H1 (cell line): ENCODE results near the gene KCNJ2. TPM values are rescaled to one million over a fixed set of nuclear protein-coding genes. Genes with fewer than 3 reads are reported as not detected.

ENCODE experiments used
- CTCF ChIA-PET: fragments of 300-600 bp; sonication (Branson Sonifier 250); formaldehyde crosslinking; loops from one replicate; lab custom pipeline; 2021; ENCODE audit not compliant: partially characterized antibody; lab: Charles Lee
- POLR2A ChIA-PET: fragments of 300-600 bp; sonication (Branson Sonifier 250); formaldehyde crosslinking; loops from one replicate; lab custom pipeline; 2021; ENCODE audit warnings: inconsistent platforms; ENCODE audit not compliant: partially characterized antibody; lab: Charles Lee
- DNase-seq, 2 experiments: peaks; one replicate each; pipeline versions ENCODE4 v3.0.0 to v3.0.0-alpha.2; 2010 to 2022; ENCODE audit warnings: low spot score in 2 of 2, low read depth in 1 of 2, mixed read lengths in 1 of 2
- FAIRE-seq: peaks from 2 replicates; lab custom pipeline; 2011; peaks lifted over from hg19 to GRCh38; lab: Jason Lieb, UNC
- H2AFZ ChIP-seq: 2 replicates; pipeline ENCODE4 v1.8.1; 2012; ENCODE audit warnings: low read length, inconsistent platforms
- H2AK5ac ChIP-seq: 2 replicates; pipeline ENCODE4 v1.6.1; 2013; ENCODE audit warnings: low read depth, low read length
- H2BK120ac ChIP-seq: replicated peaks from 2 replicates; pipeline ENCODE3; 2013; ENCODE audit warnings: low read depth, low read length, inconsistent platforms
- H2BK12ac ChIP-seq: 2 replicates; pipeline ENCODE4 v1.6.1; 2013; ENCODE audit warnings: low read depth, low read length
- H2BK15ac ChIP-seq: 2 replicates; pipeline ENCODE4 v1.6.1; 2013; ENCODE audit warnings: low read length
- H2BK20ac ChIP-seq: 2 replicates; pipeline ENCODE4 v1.6.1; 2013; ENCODE audit warnings: low read length
- H2BK5ac ChIP-seq: 2 replicates; pipeline ENCODE4 v1.6.1; 2013; ENCODE audit warnings: low read depth, low read length
- H3K14ac ChIP-seq: 2 replicates; pipeline ENCODE4 v1.6.1; 2013; ENCODE audit warnings: inconsistent platforms; ENCODE audit not compliant: insufficient read length
- H3K18ac ChIP-seq: 2 replicates; pipeline ENCODE4 v1.6.1; 2013; ENCODE audit warnings: low read length; ENCODE audit errors: extremely low read depth
- H3K23ac ChIP-seq: 2 replicates; pipeline ENCODE4 v1.6.1; 2013; ENCODE audit warnings: inconsistent platforms; ENCODE audit not compliant: insufficient read length
- H3K23me2 ChIP-seq: 2 replicates; pipeline ENCODE4 v1.6.1; 2013; ENCODE audit warnings: low read depth, low read length
- H3K27ac ChIP-seq: 2 replicates; pipeline ENCODE4 v1.6.1; 2011; ENCODE audit warnings: low read depth, low read length, inconsistent platforms
- H3K27me3 ChIP-seq, 4 experiments: replicated peaks in 1 of 4; 1 replicate in 1 of 4; 2 replicates in 3 of 4; pipeline versions ENCODE4 v1.6.1 to v1.8.1; 2011 to 2013; ENCODE audit warnings: low read length in 3 of 4, mild to moderate bottlenecking in 3 of 4, inconsistent platforms in 2 of 4, mixed read lengths in 2 of 4, moderate library complexity in 1 of 4; ENCODE audit not compliant: control insufficient read depth in 3 of 4, insufficient read depth in 3 of 4; ENCODE audit errors: extremely low read depth in 1 of 4
- H3K36me3 ChIP-seq, 4 experiments: 2 replicates each; pipeline versions ENCODE4 v1.6.1 to v1.8.1; 2011 to 2013; ENCODE audit warnings: mild to moderate bottlenecking in 4 of 4, low read length in 3 of 4, moderate library complexity in 2 of 4, control low read depth in 1 of 4, inconsistent platforms in 1 of 4; ENCODE audit not compliant: insufficient read depth in 4 of 4, control insufficient read depth in 2 of 4
- H3K4ac ChIP-seq: replicated peaks from 2 replicates; pipeline ENCODE3; 2013; ENCODE audit warnings: low read length, low read depth, mixed read lengths, inconsistent platforms; ENCODE audit not compliant: insufficient read length
- H3K4me1 ChIP-seq, 4 experiments: replicated peaks in 1 of 4; 1 replicate in 1 of 4; 2 replicates in 3 of 4; pipeline versions ENCODE4 v1.6.1 to v1.8.1; 2011 to 2013; ENCODE audit warnings: low read length in 3 of 4, inconsistent platforms in 2 of 4, mixed read lengths in 1 of 4; ENCODE audit not compliant: insufficient read depth in 4 of 4, control insufficient read depth in 3 of 4
- H3K4me2 ChIP-seq, 2 experiments: 2 replicates each; pipeline versions ENCODE4 v1.6.1 to v1.8.1; 2011 to 2013; ENCODE audit warnings: low read depth in 2 of 2, low read length in 2 of 2, control low read depth in 1 of 2, inconsistent platforms in 1 of 2, mild to moderate bottlenecking in 1 of 2; ENCODE audit not compliant: insufficient read depth in 1 of 2
- H3K4me3 ChIP-seq, 4 experiments: fragments of 200-600, 300-600 bp in 1 of 4; sonication (generic), shearing (Covaris generic), sonication (Bioruptor Twin) in 1 of 4; 2 replicates each; pipeline versions ENCODE4 v1.5.1 to v1.8.1; 2011 to 2016; ENCODE audit warnings: low read length in 4 of 4, low read depth in 3 of 4, control low read depth in 2 of 4, inconsistent platforms in 2 of 4, mild to moderate bottlenecking in 2 of 4, mixed read lengths in 1 of 4, moderate library complexity in 1 of 4; ENCODE audit not compliant: insufficient read depth in 2 of 4; ENCODE audit errors: extremely low read depth in 1 of 4
- H3K56ac ChIP-seq: replicated peaks from 2 replicates; pipeline ENCODE3; 2013; ENCODE audit warnings: low read depth, mild to moderate bottlenecking, mixed read lengths, low read length, inconsistent platforms; ENCODE audit not compliant: insufficient read length
- H3K79me1 ChIP-seq: 2 replicates; pipeline ENCODE4 v1.6.1; 2013; ENCODE audit warnings: low read depth, low read length, control low read depth
- H3K79me2 ChIP-seq, 2 experiments: 2 replicates each; pipeline versions ENCODE4 v1.6.1 to v1.8.1; 2012 to 2013; ENCODE audit warnings: low read length in 2 of 2, mild to moderate bottlenecking in 2 of 2, inconsistent platforms in 1 of 2; ENCODE audit not compliant: insufficient read depth in 2 of 2, control insufficient read depth in 1 of 2
- H3K9ac ChIP-seq, 4 experiments: replicated peaks in 1 of 4; 1 replicate in 1 of 4; 2 replicates in 3 of 4; pipeline versions ENCODE4 v1.6.1 to v1.8.1; 2011 to 2013; ENCODE audit warnings: low read depth in 3 of 4, low read length in 3 of 4, control low read depth in 2 of 4, mild to moderate bottlenecking in 2 of 4, moderate library complexity in 2 of 4, inconsistent platforms in 1 of 4; ENCODE audit errors: extremely low read depth in 1 of 4
- H3K9me3 ChIP-seq, 2 experiments: 2 replicates each; pipeline versions ENCODE4 v1.6.1 to v1.8.1; 2012 to 2013; ENCODE audit warnings: mild to moderate bottlenecking in 2 of 2, moderate library complexity in 2 of 2, control low read depth in 1 of 2, inconsistent platforms in 1 of 2, low read depth in 1 of 2, low read length in 1 of 2, mixed read lengths in 1 of 2; ENCODE audit not compliant: insufficient read depth in 2 of 2
- H4K20me1 ChIP-seq, 2 experiments: replicated peaks in 1 of 2; 2 replicates each; pipeline versions ENCODE3 to v1.8.1; 2011 to 2013; ENCODE audit warnings: inconsistent platforms in 2 of 2, low read length in 2 of 2, mild to moderate bottlenecking in 1 of 2; ENCODE audit not compliant: insufficient read depth in 2 of 2, control insufficient read depth in 1 of 2
- H4K5ac ChIP-seq: 2 replicates; pipeline ENCODE4 v1.6.1; 2013; ENCODE audit warnings: low read length, low read depth, mixed read lengths, inconsistent platforms; ENCODE audit not compliant: insufficient read length
- H4K8ac ChIP-seq: 2 replicates; pipeline ENCODE4 v1.8.0; 2013; ENCODE audit warnings: mild to moderate bottlenecking, moderate library complexity, low read length, inconsistent platforms; ENCODE audit not compliant: insufficient read depth; ENCODE audit errors: extremely low read depth
- H4K91ac ChIP-seq: replicated peaks from 2 replicates; pipeline ENCODE3; 2013; ENCODE audit warnings: low read length, mixed read lengths, inconsistent platforms; ENCODE audit not compliant: insufficient read length
- CBX8 ChIP-seq: fragments of 300-800, 300-1000 bp; sonication (generic); IDR thresholded peaks from 2 replicates; pipeline ENCODE4 v1.7.1; 2016; ENCODE audit warnings: low read depth, low read length, borderline replicate concordance
- CHD2 ChIP-seq: IDR thresholded peaks from 2 replicates; pipeline ENCODE4 v1.6.1; 2012; ENCODE audit warnings: low read length, improper control_type of control experiment
- CTBP2 ChIP-seq: IDR thresholded peaks from 2 replicates; pipeline ENCODE4 v1.7.0; 2011; ENCODE audit warnings: borderline replicate concordance, mild to moderate bottlenecking, moderate library complexity, mixed read lengths, low read length; ENCODE audit not compliant: insufficient read depth, insufficient read length
- WGBS, 2 experiments: shearing (Covaris generic) in 1 of 2; methylation state at CpG; one replicate each; pipeline versions ENCODE4 v1.1.6 to v1.1.7; 2013 to 2015; ENCODE audit warnings: low lambda C conversion rate in 2 of 2, mixed read lengths in 2 of 2, inconsistent platforms in 1 of 2, low coverage in 1 of 2, missing lambda C conversion rate in 1 of 2; ENCODE audit not compliant: insufficient replicate concordance in 2 of 2, insufficient coverage in 1 of 2, insufficient read length in 1 of 2; ENCODE audit errors: extremely low coverage in 1 of 2, missing lambda C conversion rate in 1 of 2; 5-methylcytosine and 5-hydroxymethylcytosine counted together
- polyA plus RNA-seq, 7 experiments: library from polyadenylated mRNA; depleted of rRNA in 3 of 7; stranded (reverse) in 5 of 7; unstranded in 2 of 7; fragments of >200 nt in 5 of 7; fragments of 200-250 nt in 2 of 7; gene quantifications; 1 replicate in 5 of 7; 2 replicates in 1 of 7; 4 replicates in 1 of 7; pipeline versions ENCODE4 v1.2.1 to v1.2.3, GENCODE V29; 2011 to 2013; ENCODE audit warnings: missing spikeins in 2 of 7, mixed read lengths in 2 of 7
- total RNA-seq: library from RNA; stranded (reverse); fragmentation: NEBNext Ultra II Directional; extraction: Animal tissue kit (Norgen Biotek cat#: 25700); gene quantifications from 2 replicates; pipeline ENCODE4 v1.2.1, GENCODE V29; 2021

The KCNJ2 gene
- total and polyA plus RNA-seq, 2 of the 8 experiments (the other 6 are each of a cell fraction or from before 2014, with no cell fraction given), result 0.23 to 0.76 TPM

GRCh38 chr17:70183508-70183907 is 14.2 kb downstream of the KCNJ2 start:
- no peak for FAIRE-seq
- H3K27me3 ChIP-seq, result no peaks in the 10 kb centered on the region
- TF ChIP-seq CTBP2 (no peak), CHD2 (no peak), CBX8 (no peak)

More at GRCh38 chr17:70183508-70183907, 14.2 kb downstream of the KCNJ2 start:
- no peak overlapping the region for H2BK12ac ChIP-seq
- H3K36me3 ChIP-seq, result no peaks in the 10 kb centered on the region
- H3K23ac ChIP-seq, result no peak overlapping the region
- no peak overlapping the region for H3K56ac ChIP-seq
- no peak overlapping the region for H3K9ac ChIP-seq
- no peak overlapping the region for H2AFZ ChIP-seq
- H2BK120ac ChIP-seq, result no peak overlapping the region
- H3K79me1 ChIP-seq, result no peaks in the 10 kb centered on the region
- whole genome bisulfite sequencing, 2 experiments, result 97 to 100% methylated on average over 1 to 4 of the region's 4 CpGs
- no peak overlapping the region for H4K91ac ChIP-seq
- no peaks in the 10 kb centered on the region for H3K79me2 ChIP-seq
- no peak overlapping the region for H3K4ac ChIP-seq
- ChIA-PET POLR2A (no interaction called here), CTCF (no interaction called here)
- H3K23me2 ChIP-seq, result no peaks in the 10 kb centered on the region
- H4K5ac ChIP-seq, result no peak overlapping the region
- no peak overlapping the region for H3K4me3 ChIP-seq
- no peak overlapping the region for H3K27ac ChIP-seq
- no peak overlapping the region for H3K14ac ChIP-seq
- no peak overlapping the region for H3K4me2 ChIP-seq
- no peak overlapping the region for H2BK5ac ChIP-seq
- H4K8ac ChIP-seq, result no peak overlapping the region
- H2AK5ac ChIP-seq, result no peak overlapping the region
- H2BK15ac ChIP-seq, result no peak overlapping the region
- no peaks in the 10 kb centered on the region for H4K20me1 ChIP-seq
- no peak overlapping the region for H2BK20ac ChIP-seq
- no peaks in the 10 kb centered on the region for H3K9me3 ChIP-seq
- no peak overlapping the region for H3K18ac ChIP-seq
- H3K4me1 ChIP-seq, result no peaks in the 10 kb centered on the region
- DNase-seq, result no peak
